HG03280 (cell line): ENCODE data around the gene DEXI.
"Not testable (repeated sequence)": the region's sequence is repeated elsewhere in the genome, so short reads cannot be mapped to it uniquely, and the experiment has no call there.

Experiments
- ATAC-seq: cut with Tn5 transposase; IDR thresholded peaks from one replicate; pipeline ENCODE4 v1.9.1; 2021; ENCODE audit warnings: mild to moderate bottlenecking, moderate library complexity; ENCODE audit not compliant: unreplicated experiment

DEXI gene

GRCh38 chr16:10929853-10930754 lies 12.2 kb downstream of the DEXI start:
- ATAC-seq = no peak

GRCh38 chr16:10929097-10929496 lies 13.2 kb downstream of the DEXI start:
- not testable (repeated sequence) for ATAC-seq

- no peak for ATAC-seq
Measured at GRCh38 chr16:10927497-10928112, 14.7 kb downstream of the DEXI start.

GRCh38 chr16:10926867-10927266 lies 15.4 kb downstream of the DEXI start:
- no peak for ATAC-seq

- no peak for ATAC-seq
Measured at GRCh38 chr16:10926094-10926493, 16.2 kb downstream of the DEXI start.

GRCh38 chr16:10925285-10925684 lies 17.0 kb downstream of the DEXI start:
- ATAC-seq = not testable (repeated sequence)

- ATAC-seq = no peak
Measured at GRCh38 chr16:10923650-10924214, 18.5 kb downstream of the DEXI start.

- no peak for ATAC-seq
Measured at GRCh38 chr16:10923146-10923649, 19.1 kb downstream of the DEXI start.

GRCh38 chr16:10922328-10923145 lies 19.7 kb downstream of the DEXI start:
- ATAC-seq = no peak

- no peak for ATAC-seq
Measured at GRCh38 chr16:10921536-10922327, 20.5 kb downstream of the DEXI start.

GRCh38 chr16:10920726-10921427 lies 21.4 kb downstream of the DEXI start:
- ATAC-seq = no peak

GRCh38 chr16:10919003-10919351 lies 23.3 kb downstream of the DEXI start:
- ATAC-seq = no peak

GRCh38 chr16:10918294-10919002 lies 23.8 kb downstream of the DEXI start:
- no peak for ATAC-seq

- ATAC-seq = no peak
Measured at GRCh38 chr16:10916534-10916933, 25.7 kb downstream of the DEXI start.

- ATAC-seq = no peak
Measured at GRCh38 chr16:10911267-10911666, 31.0 kb downstream of the DEXI start.

GRCh38 chr16:10907757-10908045 lies 34.6 kb downstream of the DEXI start:
- ATAC-seq = no peak

- no peak for ATAC-seq
Measured at GRCh38 chr16:10906914-10907756, 35.1 kb downstream of the DEXI start.

- no peak for ATAC-seq
Measured at GRCh38 chr16:10906482-10906881, 35.8 kb downstream of the DEXI start.
